IPS-18a (cell line): ENCODE results near the gene DNM3.

ENCODE experiments used
- H3K27ac ChIP-seq: one replicate; pipeline ENCODE4 v1.5.1; 2013; ENCODE audit warnings: low read length
- H3K27me3 ChIP-seq: one replicate; pipeline ENCODE4 v1.6.1; 2013; ENCODE audit warnings: mild to moderate bottlenecking, low read length; ENCODE audit not compliant: control insufficient read depth, insufficient read depth
- H3K36me3 ChIP-seq: one replicate; pipeline ENCODE4 v1.6.1; 2013; ENCODE audit warnings: low read depth, low read length; ENCODE audit not compliant: control insufficient read depth
- H3K4me1 ChIP-seq: one replicate; pipeline ENCODE4 v1.6.1; 2013; ENCODE audit warnings: low read depth, low read length; ENCODE audit not compliant: control insufficient read depth
- H3K4me3 ChIP-seq: one replicate; pipeline ENCODE4 v1.5.1; 2013; ENCODE audit warnings: low read length
- H3K9ac ChIP-seq: one replicate; pipeline ENCODE4 v1.6.1; 2013; ENCODE audit warnings: mild to moderate bottlenecking, low read length, moderate library complexity
- H3K9me3 ChIP-seq: one replicate; pipeline ENCODE4 v1.6.1; 2013; ENCODE audit warnings: low read depth, low read length; ENCODE audit not compliant: control insufficient read depth

DNM3 gene

GRCh38 chr1:172139196-172139595, 297.9 kb downstream of the DNM3 start:
- Histone ChIP-seq H3K36me3 (no peaks in the 10 kb centered on the region), H3K27me3 (no peaks in the 10 kb centered on the region), H3K4me1 (peaks cover 14% of the 10 kb centered on the region), H3K27ac (no peak overlapping the region), H3K4me3 (no peak overlapping the region), H3K9me3 (no peaks in the 10 kb centered on the region), H3K9ac (no peak overlapping the region)

- Histone ChIP-seq H3K9ac (no peak overlapping the region), H3K27me3 (no peaks in the 10 kb centered on the region), H3K9me3 (no peaks in the 10 kb centered on the region), H3K27ac (no peak overlapping the region), H3K4me1 (peaks cover 14% of the 10 kb centered on the region), H3K36me3 (no peaks in the 10 kb centered on the region), H3K4me3 (no peak overlapping the region)
Observed at GRCh38 chr1:172140072-172140471, 298.8 kb downstream of the DNM3 start.

- Histone ChIP-seq H3K9me3 (no peaks in the 10 kb centered on the region), H3K27me3 (no peaks in the 10 kb centered on the region), H3K36me3 (no peaks in the 10 kb centered on the region), H3K4me3 (no peak overlapping the region), H3K27ac (no peak overlapping the region), H3K4me1 (peaks cover 18% of the 10 kb centered on the region), H3K9ac (no peak overlapping the region)
Observed at GRCh38 chr1:172140591-172140990, 299.3 kb downstream of the DNM3 start.

- no peaks in the 10 kb centered on the region for H3K27me3 ChIP-seq
- H3K9ac ChIP-seq = no peak overlapping the region
- peaks cover 20% of the 10 kb centered on the region for H3K4me1 ChIP-seq
- no peak overlapping the region for H3K27ac ChIP-seq
- no peak overlapping the region for H3K4me3 ChIP-seq
- no peaks in the 10 kb centered on the region for H3K9me3 ChIP-seq
- H3K36me3 ChIP-seq = no peaks in the 10 kb centered on the region
Observed at GRCh38 chr1:172141341-172141881, 300.1 kb downstream of the DNM3 start.

- H3K4me1 ChIP-seq = peaks cover 20% of the 10 kb centered on the region
- no peaks in the 10 kb centered on the region for H3K36me3 ChIP-seq
- H3K27ac ChIP-seq = no peak overlapping the region
- H3K27me3 ChIP-seq = no peaks in the 10 kb centered on the region
- no peaks in the 10 kb centered on the region for H3K9me3 ChIP-seq
- H3K9ac ChIP-seq = no peak overlapping the region
- H3K4me3 ChIP-seq = no peak overlapping the region
Observed at GRCh38 chr1:172142324-172142723, 301.0 kb downstream of the DNM3 start.

GRCh38 chr1:172143384-172144055, 302.2 kb downstream of the DNM3 start:
- Histone ChIP-seq H3K9me3 (no peaks in the 10 kb centered on the region), H3K36me3 (no peaks in the 10 kb centered on the region), H3K27ac (no peak overlapping the region), H3K4me1 (peaks cover 20% of the 10 kb centered on the region), H3K27me3 (no peaks in the 10 kb centered on the region), H3K4me3 (no peak overlapping the region), H3K9ac (no peak overlapping the region)

- H3K27ac ChIP-seq = no peak overlapping the region
- H3K27me3 ChIP-seq = no peaks in the 10 kb centered on the region
- H3K9me3 ChIP-seq = no peaks in the 10 kb centered on the region
- H3K36me3 ChIP-seq = no peaks in the 10 kb centered on the region
- H3K4me1 ChIP-seq = peaks cover 20% of the 10 kb centered on the region
- H3K4me3 ChIP-seq = no peak overlapping the region
- no peak overlapping the region for H3K9ac ChIP-seq
Observed at GRCh38 chr1:172144445-172145061, 303.3 kb downstream of the DNM3 start.

GRCh38 chr1:172145231-172145651, 303.9 kb downstream of the DNM3 start:
- no peaks in the 10 kb centered on the region for H3K36me3 ChIP-seq
- H3K27ac ChIP-seq = no peak overlapping the region
- H3K4me3 ChIP-seq = no peak overlapping the region
- H3K9ac ChIP-seq = no peak overlapping the region
- peaks cover 20% of the 10 kb centered on the region for H3K4me1 ChIP-seq
- H3K27me3 ChIP-seq = no peaks in the 10 kb centered on the region
- no peaks in the 10 kb centered on the region for H3K9me3 ChIP-seq

- Histone ChIP-seq H3K4me3 (no peak overlapping the region), H3K36me3 (no peaks in the 10 kb centered on the region), H3K9ac (no peak overlapping the region), H3K27me3 (no peaks in the 10 kb centered on the region), H3K4me1 (peaks cover 20% of the 10 kb centered on the region), H3K27ac (no peak overlapping the region), H3K9me3 (no peaks in the 10 kb centered on the region)
Observed at GRCh38 chr1:172145656-172146055, 304.4 kb downstream of the DNM3 start.

GRCh38 chr1:172146141-172146850, 305.0 kb downstream of the DNM3 start:
- Histone ChIP-seq H3K27me3 (no peaks in the 10 kb centered on the region), H3K9me3 (no peaks in the 10 kb centered on the region), H3K4me3 (no peak overlapping the region), H3K27ac (no peak overlapping the region), H3K4me1 (peaks cover 18% of the 10 kb centered on the region), H3K9ac (no peak overlapping the region), H3K36me3 (no peaks in the 10 kb centered on the region)

GRCh38 chr1:172147541-172147940, 306.2 kb downstream of the DNM3 start:
- no peak overlapping the region for H3K27ac ChIP-seq
- H3K4me1 ChIP-seq = peaks cover 13% of the 10 kb centered on the region
- H3K9ac ChIP-seq = no peak overlapping the region
- H3K4me3 ChIP-seq = no peak overlapping the region
- no peaks in the 10 kb centered on the region for H3K36me3 ChIP-seq
- no peaks in the 10 kb centered on the region for H3K27me3 ChIP-seq
- H3K9me3 ChIP-seq = no peaks in the 10 kb centered on the region
